HepG2 (cell line): ENCODE results near the gene DAG1. TPM values are rescaled to one million over a fixed set of nuclear protein-coding genes. Genes with fewer than 3 reads are reported as not detected.

Experiments used
- ATAC-seq: fragments of 200-7000 bp; cut with Tn5 transposase; 3 replicates; pipeline ENCODE4 v1.9.1; 2020; ENCODE audit warnings: mild to moderate bottlenecking, moderate library complexity
- BruUV-seq: library from RNA; stranded (reverse); fragments of 400-500 nt; replicated peaks from 2 replicates; lab custom pipeline; 2021; lab: Mats Ljungman, UMichigan
- CTCF ChIA-PET: fragments of 300-600 bp; formaldehyde crosslinking; extraction: SDS; loops from one replicate; lab custom pipeline; 2021; ENCODE audit warnings: low total read pairs, inconsistent platforms, low intra/inter-chr PET ratio; lab: Yijun Ruan, JAX
- POLR2A ChIA-PET: fragments of 350-600 bp; sonication (Branson Sonifier 250); formaldehyde crosslinking; loops from one replicate; lab custom pipeline; 2020; ENCODE audit warnings: antibody characterized with exemption, inconsistent platforms; lab: Yijun Ruan, JAX
- DNase-seq: peaks from one replicate; pipeline ENCODE4 v3.0.0-alpha.2; 2015; ENCODE audit warnings: low spot score
- FAIRE-seq: peaks from 3 replicates; lab custom pipeline; 2011; peaks lifted over from hg19 to GRCh38; lab: Jason Lieb, UNC
- H2AFZ ChIP-seq: one replicate; pipeline ENCODE4 v1.6.1; 2011; ENCODE audit warnings: low read length, inconsistent platforms
- H3K27ac ChIP-seq: fragments of 300-600 bp; 3 replicates; pipeline ENCODE4 v1.8.0; 2011; ENCODE audit warnings: mixed run types, mild to moderate bottlenecking, mixed read lengths, low read length, inconsistent platforms; ENCODE audit not compliant: insufficient read depth; ENCODE audit errors: extremely low read length
- H3K27me3 ChIP-seq, 2 experiments: fragments of 200-600 bp in 1 of 2; 2 replicates in 1 of 2; 3 replicates in 1 of 2; pipeline versions ENCODE4 v1.6.0 to v1.8.0; 2011; ENCODE audit warnings: low read length in 2 of 2, mild to moderate bottlenecking in 2 of 2, moderate library complexity in 2 of 2, inconsistent platforms in 1 of 2; ENCODE audit not compliant: insufficient read depth in 2 of 2, control insufficient read depth in 1 of 2
- H3K36me3 ChIP-seq, 2 experiments: fragments of 200-600 bp in 1 of 2; replicated peaks in 1 of 2; 2 replicates in 1 of 2; 3 replicates in 1 of 2; pipeline versions ENCODE4 v1.5.1 to v1.8.0; 2011; ENCODE audit warnings: low read length in 2 of 2, inconsistent platforms in 1 of 2; ENCODE audit not compliant: insufficient read depth in 2 of 2, control insufficient read depth in 1 of 2
- H3K4me1 ChIP-seq: 2 replicates; pipeline ENCODE4 v1.5.1; 2012; ENCODE audit warnings: low read length, inconsistent platforms; ENCODE audit not compliant: insufficient read depth
- H3K4me2 ChIP-seq: 2 replicates; pipeline ENCODE4 v1.6.0; 2011; ENCODE audit warnings: low read depth, low read length, inconsistent platforms
- H3K4me3 ChIP-seq, 3 experiments: fragments of 200-600 bp in 1 of 3; sonication (generic), shearing (Covaris generic) in 1 of 3; replicated peaks in 1 of 3; 2 replicates each; pipeline ENCODE4 v1.5.1; 2011 to 2016; ENCODE audit warnings: low read length in 3 of 3, inconsistent platforms in 2 of 3, low read depth in 2 of 3, mild to moderate bottlenecking in 2 of 3, control low read depth in 1 of 3, mixed read lengths in 1 of 3; ENCODE audit not compliant: insufficient read depth in 1 of 3
- H3K79me2 ChIP-seq: one replicate; pipeline ENCODE4 v1.6.1; 2011; ENCODE audit warnings: low read length, inconsistent platforms; ENCODE audit not compliant: insufficient read depth
- H3K9ac ChIP-seq: 2 replicates; pipeline ENCODE4 v1.6.0; 2011; ENCODE audit warnings: mild to moderate bottlenecking, low read depth, low read length, inconsistent platforms; ENCODE audit not compliant: insufficient read depth
- H3K9me3 ChIP-seq: 2 replicates; pipeline ENCODE4 v1.5.1; 2012; ENCODE audit warnings: mild to moderate bottlenecking, low read length
- H4K20me1 ChIP-seq: 2 replicates; pipeline ENCODE4 v1.6.0; 2011; ENCODE audit warnings: inconsistent platforms, mild to moderate bottlenecking, low read length, moderate library complexity; ENCODE audit not compliant: insufficient read depth
- ARID4A ChIP-seq: sonication (generic); formaldehyde crosslinking; IDR thresholded peaks from 2 replicates; pipeline ENCODE4 v1.5.0; 2020; ENCODE audit warnings: mild to moderate bottlenecking, missing genetic modification reagents, borderline replicate concordance
- ETV5 ChIP-seq: IDR thresholded peaks from 2 replicates; pipeline ENCODE4 v1.6.1; 2018; ENCODE audit warnings: missing biosample characterization, missing genetic modification reagents, inconsistent platforms, borderline replicate concordance
- PBX3 ChIP-seq: sonication (generic); formaldehyde crosslinking; IDR thresholded peaks from 2 replicates; pipeline ENCODE4 v1.8.1; 2023; ENCODE audit warnings: missing genetic modification reagents, inconsistent platforms, borderline replicate concordance
- PHF5A ChIP-seq: IDR thresholded peaks from one replicate; pipeline ENCODE4 v1.6.1; 2018; ENCODE audit warnings: low read depth, missing genetic modification reagents; ENCODE audit not compliant: unreplicated experiment
- TBX3 ChIP-seq: fragments of 450-650 bp; IDR thresholded peaks from 2 replicates; pipeline ENCODE4 v1.6.1; 2017; ENCODE audit warnings: antibody characterized with exemption, mild to moderate bottlenecking, inconsistent platforms, borderline replicate concordance
- TCF7 ChIP-seq: sonication (generic); IDR thresholded peaks from 2 replicates; pipeline ENCODE4 v1.6.1; 2016; ENCODE audit warnings: antibody characterized with exemption, low read depth
- ZHX2 ChIP-seq, 2 experiments: sonication (generic) in 1 of 2; formaldehyde crosslinking in 1 of 2; IDR thresholded peaks; 2 replicates each; pipeline versions ENCODE4 v1.6.1 to v1.9.0; 2014 to 2022; ENCODE audit warnings: antibody characterized with exemption in 1 of 2, borderline replicate concordance in 1 of 2, inconsistent platforms in 1 of 2, low read depth in 1 of 2, missing genetic modification reagents in 1 of 2
- ZMAT3 ChIP-seq: sonication (generic); formaldehyde crosslinking; conservative IDR thresholded peaks from 2 replicates; pipeline ENCODE4 v1.7.0; 2021; ENCODE audit warnings: missing genetic modification reagents
- ZNF34 ChIP-seq: sonication (generic); formaldehyde crosslinking; IDR thresholded peaks from 2 replicates; pipeline ENCODE4 v1.4.0; 2020; ENCODE audit warnings: mild to moderate bottlenecking, missing genetic modification reagents, borderline replicate concordance
- WGBS: methylation state at CpG from one replicate; pipeline ENCODE4 v1.1.6; 2017; ENCODE audit warnings: low lambda C conversion rate; 5-methylcytosine and 5-hydroxymethylcytosine counted together
- in situ Hi-C: cut with HindIII; loops from 2 replicates; pipeline ENCODE4 v1.10.0; 2017; ENCODE audit warnings: low pct_unique_long_range_greater_than_20kb; ENCODE audit not compliant: extremely low pct_ligation_motif_present
- intact Hi-C: fragments of 100-400 bp; cut with micrococcal nuclease; formaldehyde crosslinking; loops from one replicate; pipeline ENCODE4 v1.10.0; 2022; ENCODE audit not compliant: unreplicated experiment
- polyA plus RNA-seq, 8 experiments: library from polyadenylated mRNA; depleted of rRNA in 3 of 8; stranded (reverse) in 7 of 8; unstranded in 1 of 8; fragments of >200 nt; fragmentation: Illumina TruSeq in 4 of 8; extraction: Trizol in 4 of 8; gene quantifications; 2 replicates each; pipeline versions ENCODE4 v1.2.1 to v1.2.3, GENCODE V29; 2011 to 2016; ENCODE audit warnings: low read depth in 4 of 8, missing spikeins in 1 of 8, mixed read lengths in 1 of 8; ENCODE audit not compliant: insufficient read depth in 1 of 8
- total RNA-seq, 5 experiments: library from RNA; depleted of rRNA; stranded (reverse); fragments of >200 nt; fragmentation: Illumina TruSeq; extraction: Trizol; gene quantifications; 2 replicates each; pipeline ENCODE4 v1.2.3, GENCODE V29; 2016; ENCODE audit warnings: low read depth in 1 of 5

DAG1 gene
- total and polyA plus RNA-seq, 2 of the 13 experiments (the other 11 are each of a cell fraction or from before 2014, with no cell fraction given): 47.3 to 50.4 TPM

GRCh38 chr3:49566312-49566711, 96.2 kb downstream of the DAG1 start (continued):
- no peak for TF ChIP-seq ARID4A (CRISPR knock-in tag)

- CTCF ChIA-PET: interaction anchor here (2.3 kb wide), 1 partner anchor 104 kb away, joined by 10 read pairs; no protein-coding TSS in a partner anchor
- ATAC-seq: no peak
- no peak for FAIRE-seq
- no peak for TF ChIP-seq ZNF34 (CRISPR knock-in tag)
- TF ChIP-seq ETV5 (CRISPR knock-in tag): no peak
- no peak for TF ChIP-seq TBX3
- no peak for TF ChIP-seq ZMAT3 (CRISPR knock-in tag)
- no peak for TF ChIP-seq TCF7
- TF ChIP-seq PBX3 (CRISPR knock-in tag): no peak
- TF ChIP-seq PHF5A (CRISPR knock-in tag): no peak
- TF ChIP-seq ZHX2 (IDR thresholded peaks at IDR 0.05; ENCODE audit: low read depth): no peak
- no peak for TF ChIP-seq ZHX2 (CRISPR knock-in tag; IDR thresholded peaks at IDR 0.05; ENCODE audit: borderline replicate concordance)
Measured at GRCh38 chr3:49567406-49567805, 97.3 kb downstream of the DAG1 start.

More at GRCh38 chr3:49567406-49567805, 97.3 kb downstream of the DAG1 start:
- Histone ChIP-seq H3K9me3 (no peaks in the 10 kb centered on the region), H3K4me1 (peaks cover 46% of the 10 kb centered on the region), H3K27me3 (no peaks in the 10 kb centered on the region), H3K4me2 (no peak overlapping the region), H3K36me3 (no peaks in the 10 kb centered on the region), H3K79me2 (no peaks in the 10 kb centered on the region), H3K4me3 (no peak overlapping the region), H4K20me1 (no peaks in the 10 kb centered on the region), H3K27ac (no peak overlapping the region), H2AFZ (no peak overlapping the region), H3K9ac (no peak overlapping the region)
- intact Hi-C loops: no loop called here
- no peak for DNase-seq
- 45% methylated on average over 2 of the region's 2 CpGs for WGBS
- POLR2A ChIA-PET: no interaction called here
- in situ Hi-C loops: loop anchor here (10.0 kb wide), 1 partner anchor 107 kb away; the partner anchor contains the start of gene APEH
- BruUV-seq: no TSS peak
